ENCODE data around the gene RELB. TPM values are rescaled to one million over a fixed set of nuclear protein-coding genes. Genes with fewer than 3 reads are reported as not detected.

The RELB gene
- total RNA-seq, 4 donors from 2014 or later = 4.8 to 11.8 (median 7.6) TPM

GRCh38 chr19:45011959-45012358 lies 10.7 kb downstream of the RELB start:
- TF ChIP-seq CTCF (IDR thresholded peaks at IDR 0.05) = no peak
- H3K27ac ChIP-seq = no peak overlapping the region
- peaks cover 0 to 3% (median 0%) of the 10 kb centered on the region in 3 donors for H3K4me1 ChIP-seq
- intact Hi-C loops (cut with DNase I) = no loop called here
- no peaks in the 10 kb centered on the region for H3K27me3 ChIP-seq
- H3K4me3 ChIP-seq = no peak overlapping the region
- DNase-seq = no peak
- WGBS, 2 donors = 90 to 96% methylated on average over 5 to 8 of the region's 42 CpGs
- peaks cover 0 to 53% (median 0%) of the 10 kb centered on the region in 3 donors for H3K36me3 ChIP-seq
- no peaks in the 10 kb centered on the region for H3K9me3 ChIP-seq

- DNase-seq = no peak
- Histone ChIP-seq H3K27me3 (no peaks in the 10 kb centered on the region), H3K4me3 (no peak overlapping the region), H3K9me3 (no peaks in the 10 kb centered on the region), H3K4me1 (peaks cover 0 to 6% (median 0%) of the 10 kb centered on the region in 3 donors), H3K36me3 (peaks cover 0 to 40% (median 0%) of the 10 kb centered on the region in 3 donors), H3K27ac (no peak overlapping the region)
- WGBS, 2 donors = 47 to 63% methylated on average over 11 to 12 of the region's 13 CpGs
- intact Hi-C loops (cut with DNase I) = no loop called here
- TF ChIP-seq POLR2A (IDR thresholded peaks at IDR 0.05) (no peak), CTCF (IDR thresholded peaks at IDR 0.05) (peak; percentile 35 to 73 (median 64))
These were observed 15.4 kb downstream of the RELB start for GRCh38 chr19:45016388-45017314.

- Histone ChIP-seq H3K9me3 (no peaks in the 10 kb centered on the region), H3K27ac (no peak overlapping the region), H3K4me1 (peaks cover 0 to 6% (median 0%) of the 10 kb centered on the region in 3 donors), H3K4me3 (no peak overlapping the region), H3K36me3 (peaks cover 0 to 26% (median 0%) of the 10 kb centered on the region in 3 donors), H3K27me3 (no peaks in the 10 kb centered on the region)
- intact Hi-C loops (cut with DNase I) = no loop called here
- TF ChIP-seq CTCF (IDR thresholded peaks at IDR 0.05) = no peak
- WGBS, 2 donors = 57 to 70% methylated on average over 2 of the region's 2 CpGs
- no peak for DNase-seq
These were observed 17.9 kb downstream of the RELB start for GRCh38 chr19:45019187-45019586.

- no peak for DNase-seq
- Histone ChIP-seq H3K4me1 (peaks cover 0 to 6% (median 0%) of the 10 kb centered on the region in 3 donors), H3K36me3 (peaks cover 0 to 19% (median 0%) of the 10 kb centered on the region in 3 donors), H3K27me3 (no peaks in the 10 kb centered on the region), H3K4me3 (no peak overlapping the region), H3K27ac (no peak overlapping the region), H3K9me3 (no peaks in the 10 kb centered on the region)
- TF ChIP-seq CTCF (IDR thresholded peaks at IDR 0.05) (no peak), POLR2A (IDR thresholded peaks at IDR 0.05) (no peak)
- 75 to 81% methylated on average over 3 of the region's 3 CpGs for WGBS, 2 donors
- intact Hi-C loops (cut with DNase I) = no loop called here
These were observed 18.8 kb downstream of the RELB start for GRCh38 chr19:45020071-45020470.

- intact Hi-C loops (cut with DNase I) = no loop called here
- TF ChIP-seq POLR2A (IDR thresholded peaks at IDR 0.05) (no peak), CTCF (IDR thresholded peaks at IDR 0.05) (no peak)
- no peak for DNase-seq
- no peak overlapping the region for H3K4me3 ChIP-seq
- H3K27ac ChIP-seq = no peak overlapping the region
- no peaks in the 10 kb centered on the region for H3K9me3 ChIP-seq
- 80 to 87% methylated on average over 1 to 8 of the region's 14 CpGs for WGBS, 2 donors
- H3K36me3 ChIP-seq = peaks cover 0 to 27% (median 0%) of the 10 kb centered on the region in 3 donors
- H3K27me3 ChIP-seq = no peaks in the 10 kb centered on the region
- H3K4me1 ChIP-seq = peaks cover 0 to 4% (median 0%) of the 10 kb centered on the region in 3 donors
These were observed 20.7 kb downstream of the RELB start for GRCh38 chr19:45021971-45022370.
